Lower leg skin (tissue), 4 donors: Measurements from ENCODE around the gene GRID2. TPM values are rescaled to one million over a fixed set of nuclear protein-coding genes. Genes with fewer than 3 reads are reported as not detected.
A peak's percentile ranks its signal among the peaks of the same experiment; 100 is the strongest.

ENCODE experiments used
- DNase-seq, 2 donors: peaks; one replicate each; pipeline ENCODE4 v3.0.0-alpha.2; 2019; ENCODE audit warnings: low spot score in 2 of 2
- H3K4me3 ChIP-seq: fragments of 200-600 bp; sonication (generic); 2 replicates; pipeline ENCODE4 v1.5.1; 2017; ENCODE audit warnings: mild to moderate bottlenecking, low read depth; ENCODE audit not compliant: poor library complexity, severe bottlenecking
- CTCF ChIP-seq, 3 donors: fragments of 450-650 bp; IDR thresholded peaks; one replicate each; pipeline ENCODE4 v1.5.1; 2016; ENCODE audit warnings: antibody characterized with exemption in 3 of 3, mild to moderate bottlenecking in 3 of 3, moderate library complexity in 2 of 3
- POLR2A ChIP-seq, 2 donors: fragments of 450-650 bp; IDR thresholded peaks; one replicate each; pipeline ENCODE4 v1.6.1; 2016 to 2017; ENCODE audit warnings: antibody characterized with exemption in 2 of 2, mild to moderate bottlenecking in 1 of 2, moderate library complexity in 1 of 2
- WGBS, 2 donors: methylation state at CpG; one replicate each; pipeline ENCODE4 v1.1.5; 2018; 5-methylcytosine and 5-hydroxymethylcytosine counted together
- intact Hi-C: fragments of 100-400 bp; cut with DNase I; formaldehyde crosslinking; loops from one replicate; pipeline ENCODE4 v1.15.0; 2023; ENCODE audit warnings: low total_unique reads
- total RNA-seq, 4 donors: library from RNA; depleted of rRNA; stranded (reverse); fragments of >200 nt; gene quantifications; one replicate each; pipeline ENCODE4 v1.1.0, GENCODE V29; 2016

GRID2 gene
- total RNA-seq, 4 donors from 2014 or later, result not detected

GRCh38 chr4:93179044-93179443, 875.3 kb downstream of the GRID2 start:
- H3K4me3 ChIP-seq, result no peak overlapping the region
- no peak for TF ChIP-seq CTCF (IDR thresholded peaks at IDR 0.05)
- no peak for TF ChIP-seq POLR2A (IDR thresholded peaks at IDR 0.05)
- 68 to 79% methylated on average over 2 of the region's 2 CpGs for WGBS, 2 donors
- intact Hi-C loops, result no loop called here
- DNase-seq, result no peak

GRCh38 chr4:93182722-93183121, 879.0 kb downstream of the GRID2 start:
- intact Hi-C loops, result no loop called here
- H3K4me3 ChIP-seq, result no peak overlapping the region
- 45 to 50% methylated on average over 4 of the region's 4 CpGs for WGBS, 2 donors
- TF ChIP-seq POLR2A (IDR thresholded peaks at IDR 0.05), result no peak
- peak in 1 of 2 donors; percentile 31 for DNase-seq

- TF ChIP-seq POLR2A (IDR thresholded peaks at IDR 0.05), result no peak
- no peak for TF ChIP-seq CTCF (IDR thresholded peaks at IDR 0.05)
- no peak overlapping the region for H3K4me3 ChIP-seq
- intact Hi-C loops, result no loop called here
- no peak for DNase-seq
Observed at GRCh38 chr4:93183576-93183975, 879.8 kb downstream of the GRID2 start.

GRCh38 chr4:93184053-93184452, 880.3 kb downstream of the GRID2 start:
- no peak overlapping the region for H3K4me3 ChIP-seq
- WGBS, 2 donors, result 18 to 25% methylated on average over 2 of the region's 2 CpGs
- no peak for TF ChIP-seq POLR2A (IDR thresholded peaks at IDR 0.05)
- no peak for DNase-seq
- intact Hi-C loops, result no loop called here

- TF ChIP-seq POLR2A (IDR thresholded peaks at IDR 0.05), result no peak
- no peak overlapping the region for H3K4me3 ChIP-seq
- no peak for DNase-seq
- WGBS, 2 donors, result 95 to 97% methylated on average over 1 of the region's 1 CpG
- intact Hi-C loops, result no loop called here
Observed at GRCh38 chr4:93186846-93187245, 883.1 kb downstream of the GRID2 start.

GRCh38 chr4:93187466-93187865, 883.7 kb downstream of the GRID2 start:
- intact Hi-C loops, result no loop called here
- no peak for DNase-seq
- no peak overlapping the region for H3K4me3 ChIP-seq
- TF ChIP-seq POLR2A (IDR thresholded peaks at IDR 0.05) (no peak), CTCF (IDR thresholded peaks at IDR 0.05) (no peak)
- WGBS, 2 donors, result 32 to 56% methylated on average over 4 of the region's 4 CpGs

- no peak overlapping the region for H3K4me3 ChIP-seq
- TF ChIP-seq CTCF (IDR thresholded peaks at IDR 0.05), result no peak
- TF ChIP-seq POLR2A (IDR thresholded peaks at IDR 0.05), result no peak
- DNase-seq, result no peak
- intact Hi-C loops, result no loop called here
- WGBS, 2 donors, result 70 to 85% methylated on average over 4 of the region's 4 CpGs
Observed at GRCh38 chr4:93187892-93188291, 884.1 kb downstream of the GRID2 start.
